ENCODE measurements around the gene RHEX. TPM values are rescaled to one million over a fixed set of nuclear protein-coding genes. Genes with fewer than 3 reads are reported as not detected.

The RHEX gene
- total and polyA plus RNA-seq, 2 of the 13 experiments (the other 11 are each of a cell fraction or from before 2014, with no cell fraction given): 1.4 to 2.7 TPM

DNA sequence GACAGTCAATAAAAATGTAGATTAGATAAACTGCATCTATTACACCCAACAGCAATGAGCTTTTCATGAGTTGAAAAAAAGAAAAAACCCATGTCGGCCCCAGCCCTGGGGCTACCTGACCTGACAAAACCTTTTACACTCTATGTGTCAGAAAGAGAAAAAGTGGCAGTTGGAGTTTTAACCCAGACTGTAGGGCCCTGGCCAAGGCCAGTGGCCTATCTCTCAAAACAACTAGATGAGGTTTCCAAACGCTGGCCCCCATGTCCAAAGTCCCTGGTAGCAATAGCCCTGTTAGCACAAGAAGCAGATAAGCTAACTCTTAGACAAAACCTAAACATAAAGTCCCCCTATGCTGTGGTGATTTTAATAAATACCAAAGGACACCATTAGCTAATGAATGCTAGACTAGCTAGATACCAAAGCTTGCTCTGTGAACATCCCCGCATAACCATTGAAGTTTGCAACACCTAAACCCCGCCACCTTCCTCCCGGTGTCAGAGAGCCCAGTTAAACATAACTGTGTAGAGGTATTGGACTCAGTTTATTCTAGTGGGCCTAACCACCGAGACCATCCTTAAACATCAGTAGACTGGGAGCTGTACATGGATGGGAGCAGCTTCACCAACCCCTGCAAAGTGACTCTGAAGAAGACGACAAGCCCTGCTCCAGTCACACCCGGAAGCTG, 2.8 kb downstream of the RHEX start (continued):
- TF ChIP-seq, protein P1, sequence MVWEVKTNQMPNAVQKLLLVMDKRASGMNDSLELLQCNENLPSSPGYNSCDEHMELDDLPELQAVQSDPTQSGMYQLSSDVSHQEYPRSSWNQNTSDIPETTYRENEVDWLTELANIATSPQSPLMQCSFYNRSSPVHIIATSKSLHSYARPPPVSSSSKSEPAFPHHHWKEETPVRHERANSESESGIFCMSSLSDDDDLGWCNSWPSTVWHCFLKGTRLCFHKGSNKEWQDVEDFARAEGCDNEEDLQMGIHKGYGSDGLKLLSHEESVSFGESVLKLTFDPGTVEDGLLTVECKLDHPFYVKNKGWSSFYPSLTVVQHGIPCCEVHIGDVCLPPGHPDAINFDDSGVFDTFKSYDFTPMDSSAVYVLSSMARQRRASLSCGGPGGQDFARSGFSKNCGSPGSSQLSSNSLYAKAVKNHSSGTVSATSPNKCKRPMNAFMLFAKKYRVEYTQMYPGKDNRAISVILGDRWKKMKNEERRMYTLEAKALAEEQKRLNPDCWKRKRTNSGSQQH (CRISPR knock-in tag; IDR thresholded peaks at IDR 0.05; ENCODE audit: low read depth): 0 out of 2 replicates have a peak, but pooled peaks have one; percentile 52
- TF ChIP-seq, protein P2, sequence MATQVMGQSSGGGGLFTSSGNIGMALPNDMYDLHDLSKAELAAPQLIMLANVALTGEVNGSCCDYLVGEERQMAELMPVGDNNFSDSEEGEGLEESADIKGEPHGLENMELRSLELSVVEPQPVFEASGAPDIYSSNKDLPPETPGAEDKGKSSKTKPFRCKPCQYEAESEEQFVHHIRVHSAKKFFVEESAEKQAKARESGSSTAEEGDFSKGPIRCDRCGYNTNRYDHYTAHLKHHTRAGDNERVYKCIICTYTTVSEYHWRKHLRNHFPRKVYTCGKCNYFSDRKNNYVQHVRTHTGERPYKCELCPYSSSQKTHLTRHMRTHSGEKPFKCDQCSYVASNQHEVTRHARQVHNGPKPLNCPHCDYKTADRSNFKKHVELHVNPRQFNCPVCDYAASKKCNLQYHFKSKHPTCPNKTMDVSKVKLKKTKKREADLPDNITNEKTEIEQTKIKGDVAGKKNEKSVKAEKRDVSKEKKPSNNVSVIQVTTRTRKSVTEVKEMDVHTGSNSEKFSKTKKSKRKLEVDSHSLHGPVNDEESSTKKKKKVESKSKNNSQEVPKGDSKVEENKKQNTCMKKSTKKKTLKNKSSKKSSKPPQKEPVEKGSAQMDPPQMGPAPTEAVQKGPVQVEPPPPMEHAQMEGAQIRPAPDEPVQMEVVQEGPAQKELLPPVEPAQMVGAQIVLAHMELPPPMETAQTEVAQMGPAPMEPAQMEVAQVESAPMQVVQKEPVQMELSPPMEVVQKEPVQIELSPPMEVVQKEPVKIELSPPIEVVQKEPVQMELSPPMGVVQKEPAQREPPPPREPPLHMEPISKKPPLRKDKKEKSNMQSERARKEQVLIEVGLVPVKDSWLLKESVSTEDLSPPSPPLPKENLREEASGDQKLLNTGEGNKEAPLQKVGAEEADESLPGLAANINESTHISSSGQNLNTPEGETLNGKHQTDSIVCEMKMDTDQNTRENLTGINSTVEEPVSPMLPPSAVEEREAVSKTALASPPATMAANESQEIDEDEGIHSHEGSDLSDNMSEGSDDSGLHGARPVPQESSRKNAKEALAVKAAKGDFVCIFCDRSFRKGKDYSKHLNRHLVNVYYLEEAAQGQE (IDR thresholded peaks at IDR 0.05; ENCODE audit: borderline replicate concordance in 1 of 2, low read depth in 1 of 2, low read length in 2 of 2): peak in 1 of 2 experiments; percentile 50; a peak in 1 of 4 replicates
- TF ChIP-seq NCOR1 (IDR thresholded peaks at IDR 0.05; ENCODE audit: borderline replicate concordance, low read length) (peak; percentile 95), MIER3 (CRISPR knock-in tag; IDR thresholded peaks at IDR 0.05; ENCODE audit: borderline replicate concordance) (peak; percentile 53; the same call in 1 of the 2 replicates), ZNF350 (CRISPR knock-in tag; IDR thresholded peaks at IDR 0.05; ENCODE audit: borderline replicate concordance, low read depth) (0 out of 2 replicates have a peak, but pooled peaks have one; percentile 12), ASH2L (IDR thresholded peaks at IDR 0.05; ENCODE audit: insufficient read length, low read depth, low read length) (peak; percentile 40), PHF21A (CRISPR knock-in tag; IDR thresholded peaks at IDR 0.05) (peak; percentile 96), KDM5A (IDR thresholded peaks at IDR 0.05; ENCODE audit: borderline replicate concordance, low read length) (peak; percentile 21; the same call in 1 of the 2 replicates), SOX13 (IDR thresholded peaks at IDR 0.05) (peak; percentile 55; the same call in 1 of the 2 replicates), SOX13 (CRISPR knock-in tag; conservative IDR thresholded peaks at IDR 0.05 in 1 of 2, IDR thresholded peaks at IDR 0.05 in 1 of 2) (peak in 1 of 2 experiments; percentile 84; a peak in 2 of 4 replicates), ERF (CRISPR knock-in tag; IDR thresholded peaks at IDR 0.05) (peak; percentile 65; the same call in 1 of the 2 replicates), AKAP8 (CRISPR knock-in tag; IDR thresholded peaks at IDR 0.05) (0 out of 2 replicates have a peak, but pooled peaks have one; percentile 43)
- TF ChIP-seq, protein P3, sequence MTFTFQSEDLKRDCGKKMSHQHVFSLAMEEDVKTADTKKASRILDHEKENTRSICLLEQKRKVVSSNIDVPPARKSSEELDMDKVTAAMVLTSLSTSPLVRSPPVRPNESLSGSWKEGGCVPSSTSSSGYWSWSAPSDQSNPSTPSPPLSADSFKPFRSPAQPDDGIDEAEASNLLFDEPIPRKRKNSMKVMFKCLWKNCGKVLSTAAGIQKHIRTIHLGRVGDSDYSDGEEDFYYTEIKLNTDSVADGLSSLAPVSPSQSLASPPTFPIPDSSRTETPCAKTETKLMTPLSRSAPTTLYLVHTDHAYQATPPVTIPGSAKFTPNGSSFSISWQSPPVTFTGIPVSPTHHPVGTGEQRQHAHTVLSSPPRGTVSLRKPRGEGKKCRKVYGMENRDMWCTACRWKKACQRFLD (CRISPR knock-in tag; IDR thresholded peaks at IDR 0.05; ENCODE audit: borderline replicate concordance): 0 out of 2 replicates have a peak, but pooled peaks have one; percentile 59
- TF ChIP-seq, protein P4, sequence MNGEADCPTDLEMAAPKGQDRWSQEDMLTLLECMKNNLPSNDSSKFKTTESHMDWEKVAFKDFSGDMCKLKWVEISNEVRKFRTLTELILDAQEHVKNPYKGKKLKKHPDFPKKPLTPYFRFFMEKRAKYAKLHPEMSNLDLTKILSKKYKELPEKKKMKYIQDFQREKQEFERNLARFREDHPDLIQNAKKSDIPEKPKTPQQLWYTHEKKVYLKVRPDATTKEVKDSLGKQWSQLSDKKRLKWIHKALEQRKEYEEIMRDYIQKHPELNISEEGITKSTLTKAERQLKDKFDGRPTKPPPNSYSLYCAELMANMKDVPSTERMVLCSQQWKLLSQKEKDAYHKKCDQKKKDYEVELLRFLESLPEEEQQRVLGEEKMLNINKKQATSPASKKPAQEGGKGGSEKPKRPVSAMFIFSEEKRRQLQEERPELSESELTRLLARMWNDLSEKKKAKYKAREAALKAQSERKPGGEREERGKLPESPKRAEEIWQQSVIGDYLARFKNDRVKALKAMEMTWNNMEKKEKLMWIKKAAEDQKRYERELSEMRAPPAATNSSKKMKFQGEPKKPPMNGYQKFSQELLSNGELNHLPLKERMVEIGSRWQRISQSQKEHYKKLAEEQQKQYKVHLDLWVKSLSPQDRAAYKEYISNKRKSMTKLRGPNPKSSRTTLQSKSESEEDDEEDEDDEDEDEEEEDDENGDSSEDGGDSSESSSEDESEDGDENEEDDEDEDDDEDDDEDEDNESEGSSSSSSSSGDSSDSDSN (CRISPR knock-in tag; IDR thresholded peaks at IDR 0.05): 0 out of 2 replicates have a peak, but pooled peaks have one; percentile 34

Data from HepG2 (cell line).